ENCODE measurements around the gene KRTAP10-5.
"Not testable (repeated sequence)": the region's sequence is repeated elsewhere in the genome, so short reads cannot be mapped to it uniquely, and the experiment has no call there.

The KRTAP10-5 gene

GRCh38 chr21:44571844-44572782, 8.3 kb downstream of the KRTAP10-5 start:
- DNase-seq (ENCODE audit: low spot score) = no peak

GRCh38 chr21:44571296-44571695, 9.1 kb downstream of the KRTAP10-5 start:
- no peak for DNase-seq (ENCODE audit: low spot score)

GRCh38 chr21:44569861-44570517, 10.4 kb downstream of the KRTAP10-5 start:
- no peak for DNase-seq (ENCODE audit: low spot score)

GRCh38 chr21:44568667-44569556, 11.5 kb downstream of the KRTAP10-5 start:
- DNase-seq (ENCODE audit: low spot score) = no peak

GRCh38 chr21:44568261-44568660, 12.1 kb downstream of the KRTAP10-5 start:
- no peak for DNase-seq (ENCODE audit: low spot score)

- DNase-seq (ENCODE audit: low spot score) = no peak
Observed at GRCh38 chr21:44567481-44568171, 12.8 kb downstream of the KRTAP10-5 start.

GRCh38 chr21:44566403-44566802, 14.0 kb downstream of the KRTAP10-5 start:
- no peak for DNase-seq (ENCODE audit: low spot score)

- DNase-seq (ENCODE audit: low spot score) = no peak
Observed at GRCh38 chr21:44564886-44565598, 15.4 kb downstream of the KRTAP10-5 start.

GRCh38 chr21:44564099-44564498, 16.3 kb downstream of the KRTAP10-5 start:
- no peak for DNase-seq (ENCODE audit: low spot score)

- DNase-seq (ENCODE audit: low spot score) = no peak
Observed at GRCh38 chr21:44558695-44559094, 21.7 kb downstream of the KRTAP10-5 start, which contains the start of gene KRTAP10-3. Gene KRTAP10-3, minus strand, starts transcription at chr21:44558795. Its CDS starts 80 bp downstream, at chr21:44558715.

GRCh38 chr21:44558329-44558675, 22.1 kb downstream of the KRTAP10-5 start:
- not testable (repeated sequence) for DNase-seq (ENCODE audit: low spot score)

- DNase-seq (ENCODE audit: low spot score) = no peak
Observed at GRCh38 chr21:44557491-44558328, 22.7 kb downstream of the KRTAP10-5 start.

- DNase-seq (ENCODE audit: low spot score) = no peak
Observed at GRCh38 chr21:44556879-44557278, 23.5 kb downstream of the KRTAP10-5 start.

- no peak for DNase-seq (ENCODE audit: low spot score)
Observed at GRCh38 chr21:44555200-44555875, 25.1 kb downstream of the KRTAP10-5 start.

- no peak for DNase-seq (ENCODE audit: low spot score)
Observed at GRCh38 chr21:44552681-44553080, 27.7 kb downstream of the KRTAP10-5 start.

GRCh38 chr21:44552136-44552535, 28.3 kb downstream of the KRTAP10-5 start:
- DNase-seq (ENCODE audit: low spot score) = no peak

GRCh38 chr21:44551340-44551961, 29.0 kb downstream of the KRTAP10-5 start, which contains the start of gene KRTAP10-2:
Gene KRTAP10-2, minus strand, starts transcription at chr21:44551505. Its CDS starts 47 bp downstream, at chr21:44551458.
- DNase-seq (ENCODE audit: low spot score) = no peak

GRCh38 chr21:44550807-44551206, 29.6 kb downstream of the KRTAP10-5 start:
- DNase-seq (ENCODE audit: low spot score) = peak; percentile 22

- DNase-seq (ENCODE audit: low spot score) = not testable (repeated sequence)
Observed at GRCh38 chr21:44550285-44550684, 30.1 kb downstream of the KRTAP10-5 start.

Data from cerebellar cortex (tissue), 1 donor.